GM23248 (cell line): ENCODE data around the gene STAP2. TPM values are rescaled to one million over a fixed set of nuclear protein-coding genes. Genes with fewer than 3 reads are reported as not detected.

Source experiments
- DNase-seq: peaks from one replicate; pipeline ENCODE4 v3.0.0-alpha.2; 2015
- H2AFZ ChIP-seq: fragments of 200-600 bp; sonication (generic); 2 replicates; pipeline ENCODE4 v1.6.1; 2016; ENCODE audit warnings: antibody characterized with exemption
- H3F3A ChIP-seq: fragments of 200-600 bp; sonication (generic); 2 replicates; pipeline ENCODE4 v1.6.1; 2016; ENCODE audit warnings: mild to moderate bottlenecking, antibody characterized with exemption, mixed run types; ENCODE audit not compliant: insufficient read depth
- H3K27ac ChIP-seq: fragments of 200-600 bp; sonication (generic); 2 replicates; pipeline ENCODE4 v1.5.1; 2016; ENCODE audit warnings: mild to moderate bottlenecking
- H3K27me3 ChIP-seq: fragments of 200-600 bp; sonication (generic); replicated peaks from 2 replicates; pipeline ENCODE4 v1.6.1; 2016; ENCODE audit warnings: mild to moderate bottlenecking; ENCODE audit not compliant: insufficient read depth
- H3K36me3 ChIP-seq: fragments of 200-600 bp; sonication (generic); 2 replicates; pipeline ENCODE4 v1.6.1; 2016; ENCODE audit warnings: low read depth, mild to moderate bottlenecking
- H3K4me1 ChIP-seq: fragments of 200-600 bp; sonication (generic); 2 replicates; pipeline ENCODE4 v1.6.1; 2016; ENCODE audit warnings: mild to moderate bottlenecking; ENCODE audit not compliant: insufficient read depth
- H3K4me2 ChIP-seq: fragments of 200-600 bp; sonication (generic); one replicate; pipeline ENCODE4 v1.6.1; 2016; ENCODE audit warnings: mild to moderate bottlenecking; ENCODE audit not compliant: unreplicated experiment
- H3K4me3 ChIP-seq: fragments of 200-600 bp; sonication (generic); 2 replicates; pipeline ENCODE4 v1.5.1; 2016; ENCODE audit warnings: mild to moderate bottlenecking
- H3K79me2 ChIP-seq: fragments of 200-600 bp; sonication (generic); 2 replicates; pipeline ENCODE4 v1.6.1; 2016; ENCODE audit warnings: mild to moderate bottlenecking; ENCODE audit not compliant: insufficient read depth
- H3K9ac ChIP-seq: fragments of 200-600 bp; sonication (generic); 2 replicates; pipeline ENCODE4 v1.6.1; 2016; ENCODE audit warnings: mild to moderate bottlenecking
- H3K9me2 ChIP-seq: fragments of 200-600 bp; sonication (generic); 2 replicates; pipeline ENCODE4 v1.6.1; 2016; ENCODE audit warnings: mixed run types, mild to moderate bottlenecking, moderate library complexity; ENCODE audit not compliant: insufficient read depth
- H3K9me3 ChIP-seq: fragments of 200-600 bp; sonication (generic); one replicate; pipeline ENCODE4 v1.6.1; 2017; ENCODE audit warnings: low read depth
- H4K20me1 ChIP-seq: fragments of 200-600 bp; sonication (generic); 2 replicates; pipeline ENCODE4 v1.6.0; 2016; ENCODE audit not compliant: insufficient read depth
- EZH2 ChIP-seq: fragments of 200-600 bp; sonication (generic); IDR thresholded peaks from 2 replicates; pipeline ENCODE4 v1.6.1; 2018; ENCODE audit warnings: antibody characterized with exemption, mild to moderate bottlenecking; ENCODE audit not compliant: insufficient read depth, poor library complexity, severe bottlenecking
- EZH2phosphoT487 ChIP-seq: fragments of 200-600 bp; sonication (generic); IDR thresholded peaks from 2 replicates; pipeline ENCODE4 v1.6.1; 2018; ENCODE audit warnings: antibody characterized with exemption, moderate library complexity, mild to moderate bottlenecking, low read depth; ENCODE audit not compliant: insufficient read depth
- WGBS, 2 experiments: methylation state at CpG; one replicate each; pipeline ENCODE4 v1.1.6; 2015 to 2017; ENCODE audit warnings: low lambda C conversion rate in 2 of 2, low coverage in 1 of 2; ENCODE audit errors: missing lambda C conversion rate in 2 of 2; 5-methylcytosine and 5-hydroxymethylcytosine counted together
- in situ Hi-C: fragments of 300-500 bp; cut with MboI; formaldehyde crosslinking; loops from 2 replicates; pipeline ENCODE4 v1.15.0; 2020
- polyA plus RNA-seq: library from polyadenylated mRNA; unstranded; fragments of >200 nt; fragmentation: Nextera tagmentation; extraction: Ambion mirVana; gene quantifications from 2 replicates; pipeline ENCODE4 v1.2.1, GENCODE V29; 2016
- total RNA-seq: library from RNA; depleted of rRNA; stranded (reverse); fragments of >200 nt; shearing (Covaris generic); gene quantifications from 2 replicates; pipeline ENCODE4 v1.2.3, GENCODE V29; 2014

STAP2 gene
- total and polyA plus RNA-seq, 2 experiments from 2014 or later: 1.7 to 1.8 TPM

GRCh38 chr19:4376671-4376990 is 38.0 kb upstream of the STAP2 start:
- Histone ChIP-seq H3K9me3 (no peaks in the 10 kb centered on the region), H3K36me3 (no peaks in the 10 kb centered on the region), H3K27me3 (no peaks in the 10 kb centered on the region), H3K79me2 (peaks cover 88% of the 10 kb centered on the region), H3F3A (peaks cover 43% of the 10 kb centered on the region), H3K27ac (peak overlapping the region; percentile 97), H2AFZ (no peak overlapping the region), H3K4me3 (no peak overlapping the region), H4K20me1 (no peaks in the 10 kb centered on the region; the same call in 1 of the 2 replicates), H3K9me2 (no peaks in the 10 kb centered on the region), H3K4me1 (peaks cover 60% of the 10 kb centered on the region), H3K4me2 (peak overlapping the region; percentile 22), H3K9ac (peak overlapping the region; percentile 41; the same call in 1 of the 2 replicates)
- 40 to 44% methylated on average over 10 of the region's 10 CpGs for WGBS, 2 experiments
- no peak for DNase-seq
- TF ChIP-seq EZH2 (no peak), EZH2phosphoT487 (no peak)
- in situ Hi-C loops: no loop called here

GRCh38 chr19:4376028-4376670 is 37.5 kb upstream of the STAP2 start:
- H3F3A ChIP-seq: peaks cover 48% of the 10 kb centered on the region
- H3K27ac ChIP-seq: peak overlapping the region; percentile 97
- no peak overlapping the region for H2AFZ ChIP-seq
- peaks cover 64% of the 10 kb centered on the region for H3K4me1 ChIP-seq
- H3K79me2 ChIP-seq: peaks cover 88% of the 10 kb centered on the region
- H3K9ac ChIP-seq: peak overlapping the region; percentile 86
- H3K4me2 ChIP-seq: peak overlapping the region; percentile 22
- H3K9me3 ChIP-seq: no peaks in the 10 kb centered on the region
- TF ChIP-seq EZH2 (no peak), EZH2phosphoT487 (no peak)
- 66 to 70% methylated on average over 15 to 16 of the region's 16 CpGs for WGBS, 2 experiments
- in situ Hi-C loops: no loop called here
- no peaks in the 10 kb centered on the region for H3K36me3 ChIP-seq
- no peaks in the 10 kb centered on the region; the same call in 1 of the 2 replicates for H4K20me1 ChIP-seq
- no peak for DNase-seq
- no peaks in the 10 kb centered on the region for H3K27me3 ChIP-seq
- H3K9me2 ChIP-seq: no peaks in the 10 kb centered on the region
- H3K4me3 ChIP-seq: no peak overlapping the region

GRCh38 chr19:4375164-4376027 is 36.8 kb upstream of the STAP2 start:
- no peaks in the 10 kb centered on the region for H3K9me3 ChIP-seq
- no peaks in the 10 kb centered on the region for H3K36me3 ChIP-seq
- no peaks in the 10 kb centered on the region; the same call in 1 of the 2 replicates for H4K20me1 ChIP-seq
- H3K4me1 ChIP-seq: peaks cover 67% of the 10 kb centered on the region
- peak overlapping the region; percentile 6; the same call in 1 of the 2 replicates for H3K4me3 ChIP-seq
- peak; percentile 87 for DNase-seq
- H3K4me2 ChIP-seq: peak overlapping the region; percentile 57
- TF ChIP-seq EZH2phosphoT487: no peak
- no peak for TF ChIP-seq EZH2
- H3F3A ChIP-seq: peaks cover 51% of the 10 kb centered on the region
- in situ Hi-C loops: no loop called here
- no peaks in the 10 kb centered on the region for H3K27me3 ChIP-seq
- no peaks in the 10 kb centered on the region for H3K9me2 ChIP-seq
- H3K9ac ChIP-seq: peak overlapping the region; percentile 86
- WGBS, 2 experiments: 12 to 15% methylated on average over 16 of the region's 16 CpGs
- peaks cover 88% of the 10 kb centered on the region for H3K79me2 ChIP-seq
- no peak overlapping the region for H2AFZ ChIP-seq
- H3K27ac ChIP-seq: peak overlapping the region; percentile 97

- in situ Hi-C loops: no loop called here
- peaks cover 70% of the 10 kb centered on the region for H3K4me1 ChIP-seq
- H4K20me1 ChIP-seq: no peaks in the 10 kb centered on the region; the same call in 1 of the 2 replicates
- DNase-seq: peak; percentile 96
- peak overlapping the region; percentile 57 for H3K4me2 ChIP-seq
- WGBS, 2 experiments: 1 to 2% methylated on average over 22 to 24 of the region's 27 CpGs
- no peaks in the 10 kb centered on the region for H3K36me3 ChIP-seq
- H3K9me2 ChIP-seq: no peaks in the 10 kb centered on the region
- H3K9me3 ChIP-seq: no peaks in the 10 kb centered on the region
- peak overlapping the region; percentile 86 for H3K9ac ChIP-seq
- no peak for TF ChIP-seq EZH2phosphoT487
- no peak for TF ChIP-seq EZH2
- peaks cover 51% of the 10 kb centered on the region for H3F3A ChIP-seq
- H3K27me3 ChIP-seq: no peaks in the 10 kb centered on the region
- peak overlapping the region; percentile 13 for H3K4me3 ChIP-seq
- H2AFZ ChIP-seq: no peak overlapping the region
- peak overlapping the region; percentile 97 for H3K27ac ChIP-seq
- H3K79me2 ChIP-seq: peaks cover 88% of the 10 kb centered on the region
Observed at GRCh38 chr19:4374498-4375163, 36.0 kb upstream of the STAP2 start.
